ENCODE measurements around the gene ACSL6.

- TF ChIP-seq, protein P1, sequence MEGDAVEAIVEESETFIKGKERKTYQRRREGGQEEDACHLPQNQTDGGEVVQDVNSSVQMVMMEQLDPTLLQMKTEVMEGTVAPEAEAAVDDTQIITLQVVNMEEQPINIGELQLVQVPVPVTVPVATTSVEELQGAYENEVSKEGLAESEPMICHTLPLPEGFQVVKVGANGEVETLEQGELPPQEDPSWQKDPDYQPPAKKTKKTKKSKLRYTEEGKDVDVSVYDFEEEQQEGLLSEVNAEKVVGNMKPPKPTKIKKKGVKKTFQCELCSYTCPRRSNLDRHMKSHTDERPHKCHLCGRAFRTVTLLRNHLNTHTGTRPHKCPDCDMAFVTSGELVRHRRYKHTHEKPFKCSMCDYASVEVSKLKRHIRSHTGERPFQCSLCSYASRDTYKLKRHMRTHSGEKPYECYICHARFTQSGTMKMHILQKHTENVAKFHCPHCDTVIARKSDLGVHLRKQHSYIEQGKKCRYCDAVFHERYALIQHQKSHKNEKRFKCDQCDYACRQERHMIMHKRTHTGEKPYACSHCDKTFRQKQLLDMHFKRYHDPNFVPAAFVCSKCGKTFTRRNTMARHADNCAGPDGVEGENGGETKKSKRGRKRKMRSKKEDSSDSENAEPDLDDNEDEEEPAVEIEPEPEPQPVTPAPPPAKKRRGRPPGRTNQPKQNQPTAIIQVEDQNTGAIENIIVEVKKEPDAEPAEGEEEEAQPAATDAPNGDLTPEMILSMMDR (IDR thresholded peaks at IDR 0.05; ENCODE audit: low read depth, low read length, poor library complexity, severe bottlenecking), result no peak
- TF ChIP-seq EZH2phosphoT487 (IDR thresholded peaks at IDR 0.05; ENCODE audit: borderline replicate concordance, low read length), result no peak
Observed at GRCh38 chr5:131997727-131998117, 13.7 kb downstream of the ACSL6 start.
